ENCODE measurements around the gene TREH.
"Not testable (repeated sequence)": the region's sequence is repeated elsewhere in the genome, so short reads cannot be mapped to it uniquely, and the experiment has no call there.

The TREH gene

DNA sequence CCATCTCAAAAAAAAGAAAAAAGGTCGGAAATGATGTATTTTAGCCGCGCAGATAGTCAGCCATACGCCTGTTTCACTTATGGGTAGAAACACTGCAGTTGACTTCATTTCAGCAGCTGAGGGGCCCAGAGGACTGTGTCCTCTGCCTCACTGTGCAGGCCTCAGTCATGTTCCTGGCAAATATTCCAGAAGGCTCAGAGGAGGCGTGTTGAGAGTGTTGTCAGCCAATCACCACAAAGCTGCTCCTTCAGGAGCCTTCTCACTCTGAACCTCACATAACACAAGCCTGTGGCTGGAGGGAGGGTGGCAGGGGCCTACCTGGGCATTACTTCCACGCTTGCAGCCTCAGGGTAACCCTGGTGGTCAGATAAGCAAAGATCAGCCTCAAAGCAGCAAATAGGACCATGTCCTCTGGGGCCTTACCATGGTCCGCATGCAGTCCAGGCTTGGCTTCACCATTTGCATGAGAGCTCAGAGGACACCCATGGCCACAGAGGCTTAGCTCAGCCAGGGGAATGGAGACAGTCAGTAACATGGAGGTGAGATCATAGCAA, 17.3 kb upstream of the TREH start:
- Histone ChIP-seq H3K9ac (ENCODE audit: low read length in 2 of 2) (no peak overlapping the region), H3K4me1 (ENCODE audit: control insufficient read depth, insufficient read depth, low read length) (no peaks in the 10 kb centered on the region), H3K4me3 (ENCODE audit: low read length in 2 of 2) (no peak overlapping the region)

GRCh38 chr11:118694771-118695170, 15.3 kb upstream of the TREH start:
- no peak overlapping the region for H3K9ac ChIP-seq (ENCODE audit: low read length in 2 of 2)
- H3K9me3 ChIP-seq (ENCODE audit: control insufficient read depth in 2 of 2, low read length in 2 of 2) = no peaks in the 10 kb centered on the region
- no peaks in the 10 kb centered on the region for H3K36me3 ChIP-seq (ENCODE audit: control insufficient read depth in 2 of 2, insufficient read depth in 2 of 2, low read length in 2 of 2)
- H3K27me3 ChIP-seq (ENCODE audit: control insufficient read depth in 1 of 2, insufficient read depth in 2 of 2, low read length in 2 of 2) = no peaks in the 10 kb centered on the region
- H3K4me1 ChIP-seq (ENCODE audit: control insufficient read depth, insufficient read depth, low read length) = peaks cover 8% of the 10 kb centered on the region
- H3K27ac ChIP-seq (ENCODE audit: low read length) = no peak overlapping the region
- H3K4me3 ChIP-seq (ENCODE audit: low read length in 2 of 2) = no peak overlapping the region

More for the DNA sequence above, 17.3 kb upstream of the TREH start:
- Histone ChIP-seq H3K27ac (ENCODE audit: low read length) (no peak overlapping the region), H3K9me3 (ENCODE audit: control insufficient read depth in 2 of 2, low read length in 2 of 2) (no peaks in the 10 kb centered on the region), H3K36me3 (ENCODE audit: control insufficient read depth in 2 of 2, insufficient read depth in 2 of 2, low read length in 2 of 2) (no peaks in the 10 kb centered on the region), H3K27me3 (ENCODE audit: control insufficient read depth in 1 of 2, insufficient read depth in 2 of 2, low read length in 2 of 2) (no peaks in the 10 kb centered on the region)

- no peak overlapping the region for H3K27ac ChIP-seq (ENCODE audit: low read length)
- no peaks in the 10 kb centered on the region for H3K27me3 ChIP-seq (ENCODE audit: control insufficient read depth in 1 of 2, insufficient read depth in 2 of 2, low read length in 2 of 2)
- H3K36me3 ChIP-seq (ENCODE audit: control insufficient read depth in 2 of 2, insufficient read depth in 2 of 2, low read length in 2 of 2) = no peaks in the 10 kb centered on the region
- H3K9me3 ChIP-seq (ENCODE audit: control insufficient read depth in 2 of 2, low read length in 2 of 2) = no peaks in the 10 kb centered on the region
- no peak overlapping the region for H3K9ac ChIP-seq (ENCODE audit: low read length in 2 of 2)
- no peak overlapping the region for H3K4me3 ChIP-seq (ENCODE audit: low read length in 2 of 2)
- peaks cover 13% of the 10 kb centered on the region for H3K4me1 ChIP-seq (ENCODE audit: control insufficient read depth, insufficient read depth, low read length)
Observed at GRCh38 chr11:118694185-118694584, 14.7 kb upstream of the TREH start.

DNA sequence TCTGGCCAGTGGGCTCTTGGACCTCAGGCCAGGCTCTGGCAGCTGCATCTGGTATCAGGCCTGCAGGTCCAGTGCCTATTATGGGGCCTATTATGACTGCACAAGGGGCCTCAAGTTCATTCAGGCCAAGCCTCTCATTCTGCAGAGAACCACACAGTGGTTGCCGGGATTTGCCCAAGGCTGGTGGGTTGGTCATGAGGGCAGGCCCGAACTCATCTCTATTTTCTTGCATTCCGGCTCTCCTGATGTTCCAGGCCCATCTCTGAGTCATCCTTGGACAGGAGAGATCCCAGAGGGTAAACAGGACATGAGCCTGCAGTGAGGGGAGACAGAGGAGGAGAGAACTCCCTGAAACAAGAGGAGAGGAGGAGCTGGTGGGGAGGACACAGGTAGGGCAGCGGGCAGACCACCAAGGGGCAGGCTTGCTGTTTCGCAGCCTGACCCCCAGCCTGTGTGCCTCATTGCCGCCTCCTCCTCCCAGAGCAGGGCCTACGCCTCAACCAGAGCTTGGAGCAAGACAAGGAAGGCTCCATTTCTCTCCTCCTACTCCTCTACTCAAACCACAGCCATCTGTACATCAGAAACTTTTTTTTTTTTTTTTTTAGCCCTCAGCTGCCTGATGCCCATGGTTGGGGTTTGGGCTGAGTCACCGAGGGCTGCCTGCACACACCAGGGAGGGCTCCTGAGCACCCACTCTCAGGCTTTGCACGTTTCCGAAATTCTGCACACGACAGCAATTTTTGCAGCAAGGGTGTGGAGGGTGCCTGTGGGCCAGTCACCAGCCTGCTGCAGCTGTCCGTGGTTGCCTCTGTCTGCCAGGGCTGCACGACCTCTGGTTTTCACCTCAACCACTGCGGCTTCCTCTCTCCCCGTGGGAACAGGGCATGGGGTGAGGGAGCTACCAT, 12.7 kb upstream of the TREH start:
- no peak overlapping the region for H3K27ac ChIP-seq (ENCODE audit: low read length)
- peaks cover 14% of the 10 kb centered on the region for H3K4me1 ChIP-seq (ENCODE audit: control insufficient read depth, insufficient read depth, low read length)
- H3K9me3 ChIP-seq (ENCODE audit: control insufficient read depth in 2 of 2, low read length in 2 of 2) = no peaks in the 10 kb centered on the region
- H3K36me3 ChIP-seq (ENCODE audit: control insufficient read depth in 2 of 2, insufficient read depth in 2 of 2, low read length in 2 of 2) = no peaks in the 10 kb centered on the region
- H3K9ac ChIP-seq (ENCODE audit: low read length in 2 of 2) = no peak overlapping the region
- H3K4me3 ChIP-seq (ENCODE audit: low read length in 2 of 2) = no peak overlapping the region
- no peaks in the 10 kb centered on the region for H3K27me3 ChIP-seq (ENCODE audit: control insufficient read depth in 1 of 2, insufficient read depth in 2 of 2, low read length in 2 of 2)

DNA sequence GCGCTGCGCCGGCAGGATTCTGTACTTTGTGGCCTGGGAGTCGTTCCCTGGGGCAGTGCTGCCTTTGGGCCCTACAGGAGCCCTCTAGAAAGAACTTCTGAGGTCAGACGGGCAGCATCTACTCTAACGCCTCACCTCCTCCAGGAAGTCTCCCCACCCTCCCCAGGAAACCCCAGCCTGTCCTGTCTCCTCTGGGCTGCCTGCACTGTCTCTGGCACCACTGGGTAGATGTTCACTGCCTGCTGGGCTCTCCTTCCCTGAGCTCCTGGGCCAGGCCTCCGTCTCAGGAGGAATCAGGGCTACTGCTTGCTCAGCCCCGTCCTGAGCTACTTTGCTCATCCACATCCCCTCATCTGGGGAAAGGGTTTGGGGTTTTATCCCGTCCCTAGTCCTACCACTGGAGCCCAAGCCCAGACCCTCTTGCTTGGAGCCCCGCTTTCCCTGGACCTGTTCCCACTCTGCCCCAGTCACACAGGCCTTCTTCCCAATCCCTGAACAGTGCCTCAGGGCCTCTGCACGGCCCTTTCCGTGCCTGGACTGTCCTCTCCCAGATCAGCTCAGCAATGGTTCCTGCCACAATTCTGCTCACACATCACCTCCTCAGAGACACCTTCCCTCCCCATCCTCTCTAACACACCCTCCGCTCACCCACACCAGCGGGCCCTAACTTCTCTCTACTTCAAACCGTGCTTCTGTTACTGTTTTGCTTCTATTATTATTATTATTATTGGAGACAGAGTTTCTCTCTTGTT, 11.3 kb upstream of the TREH start:
- H3K27me3 ChIP-seq (ENCODE audit: control insufficient read depth in 1 of 2, insufficient read depth in 2 of 2, low read length in 2 of 2) = no peaks in the 10 kb centered on the region
- H3K9me3 ChIP-seq (ENCODE audit: control insufficient read depth in 2 of 2, low read length in 2 of 2) = no peaks in the 10 kb centered on the region
- no peaks in the 10 kb centered on the region for H3K36me3 ChIP-seq (ENCODE audit: control insufficient read depth in 2 of 2, insufficient read depth in 2 of 2, low read length in 2 of 2)
- H3K4me1 ChIP-seq (ENCODE audit: control insufficient read depth, insufficient read depth, low read length) = peaks cover 14% of the 10 kb centered on the region
- peak overlapping the region; percentile 49 for H3K27ac ChIP-seq (ENCODE audit: low read length)
- peak overlapping the region; percentile 55 to 74 for H3K4me3 ChIP-seq (ENCODE audit: low read length in 2 of 2)
- H3K9ac ChIP-seq (ENCODE audit: low read length in 2 of 2) = peak overlapping the region in 1 of 2 donors; percentile 51

GRCh38 chr11:118689852-118690552, 10.6 kb upstream of the TREH start:
- H3K36me3 ChIP-seq (ENCODE audit: control insufficient read depth in 2 of 2, insufficient read depth in 2 of 2, low read length in 2 of 2) = no peaks in the 10 kb centered on the region
- peak overlapping the region; percentile 49 for H3K27ac ChIP-seq (ENCODE audit: low read length)
- H3K4me1 ChIP-seq (ENCODE audit: control insufficient read depth, insufficient read depth, low read length) = peaks cover 14% of the 10 kb centered on the region
- no peaks in the 10 kb centered on the region for H3K27me3 ChIP-seq (ENCODE audit: control insufficient read depth in 1 of 2, insufficient read depth in 2 of 2, low read length in 2 of 2)
- H3K4me3 ChIP-seq (ENCODE audit: low read length in 2 of 2) = peak overlapping the region; percentile 55 to 74
- no peaks in the 10 kb centered on the region for H3K9me3 ChIP-seq (ENCODE audit: control insufficient read depth in 2 of 2, low read length in 2 of 2)
- peak overlapping the region; percentile 51 to 64 for H3K9ac ChIP-seq (ENCODE audit: low read length in 2 of 2)

GRCh38 chr11:118689503-118689851, 10.0 kb upstream of the TREH start:
- Histone ChIP-seq H3K4me1 (ENCODE audit: control insufficient read depth, insufficient read depth, low read length) (peaks cover 14% of the 10 kb centered on the region), H3K36me3 (ENCODE audit: control insufficient read depth in 2 of 2, insufficient read depth in 2 of 2, low read length in 2 of 2) (no peaks in the 10 kb centered on the region), H3K27ac (ENCODE audit: low read length) (no peak overlapping the region), H3K9me3 (ENCODE audit: control insufficient read depth in 2 of 2, low read length in 2 of 2) (no peaks in the 10 kb centered on the region), H3K4me3 (ENCODE audit: low read length in 2 of 2) (peak overlapping the region in 1 of 2 donors; percentile 74), H3K9ac (ENCODE audit: low read length in 2 of 2) (no peak overlapping the region), H3K27me3 (ENCODE audit: control insufficient read depth in 1 of 2, insufficient read depth in 2 of 2, low read length in 2 of 2) (no peaks in the 10 kb centered on the region)

- Histone ChIP-seq H3K27me3 (ENCODE audit: control insufficient read depth in 1 of 2, insufficient read depth in 2 of 2, low read length in 2 of 2) (no peaks in the 10 kb centered on the region), H3K4me1 (ENCODE audit: control insufficient read depth, insufficient read depth, low read length) (peaks cover 14% of the 10 kb centered on the region), H3K4me3 (ENCODE audit: low read length in 2 of 2) (peak overlapping the region in 1 of 2 donors; percentile 74), H3K9me3 (ENCODE audit: control insufficient read depth in 2 of 2, low read length in 2 of 2) (no peaks in the 10 kb centered on the region), H3K27ac (ENCODE audit: low read length) (no peak overlapping the region), H3K9ac (ENCODE audit: low read length in 2 of 2) (no peak overlapping the region), H3K36me3 (ENCODE audit: control insufficient read depth in 2 of 2, insufficient read depth in 2 of 2, low read length in 2 of 2) (no peaks in the 10 kb centered on the region)
Observed at GRCh38 chr11:118688851-118689502, 9.5 kb upstream of the TREH start.

DNA sequence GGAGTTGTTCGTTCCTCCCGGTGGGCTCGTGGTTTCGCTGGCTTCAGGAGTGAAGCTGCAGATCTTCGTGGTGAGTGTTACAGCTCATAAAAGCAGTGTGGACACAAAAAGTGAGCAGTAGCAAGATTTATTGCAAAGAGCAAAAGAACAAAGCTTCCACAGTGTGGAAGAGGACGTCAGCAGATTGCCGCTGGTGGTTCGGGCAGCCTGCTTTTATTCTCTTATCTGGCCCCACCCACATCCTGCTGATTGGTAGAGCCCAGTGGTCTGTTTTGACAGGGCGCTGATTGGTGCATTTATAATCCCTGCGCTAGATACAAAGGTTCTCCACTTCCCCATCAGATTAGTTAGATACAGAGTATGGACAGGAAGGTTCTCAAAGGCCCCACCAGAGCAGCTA, 8.9 kb upstream of the TREH start:
- H3K9me3 ChIP-seq (ENCODE audit: control insufficient read depth in 2 of 2, low read length in 2 of 2); H3K9ac ChIP-seq (ENCODE audit: low read length in 2 of 2); H3K4me3 ChIP-seq (ENCODE audit: low read length in 2 of 2); H3K36me3 ChIP-seq (ENCODE audit: control insufficient read depth in 2 of 2, insufficient read depth in 2 of 2, low read length in 2 of 2); H3K27ac ChIP-seq (ENCODE audit: low read length); H3K27me3 ChIP-seq (ENCODE audit: control insufficient read depth in 1 of 2, insufficient read depth in 2 of 2, low read length in 2 of 2): not testable (repeated sequence)
- peaks cover 14% of the 10 kb centered on the region for H3K4me1 ChIP-seq (ENCODE audit: control insufficient read depth, insufficient read depth, low read length)

DNA sequence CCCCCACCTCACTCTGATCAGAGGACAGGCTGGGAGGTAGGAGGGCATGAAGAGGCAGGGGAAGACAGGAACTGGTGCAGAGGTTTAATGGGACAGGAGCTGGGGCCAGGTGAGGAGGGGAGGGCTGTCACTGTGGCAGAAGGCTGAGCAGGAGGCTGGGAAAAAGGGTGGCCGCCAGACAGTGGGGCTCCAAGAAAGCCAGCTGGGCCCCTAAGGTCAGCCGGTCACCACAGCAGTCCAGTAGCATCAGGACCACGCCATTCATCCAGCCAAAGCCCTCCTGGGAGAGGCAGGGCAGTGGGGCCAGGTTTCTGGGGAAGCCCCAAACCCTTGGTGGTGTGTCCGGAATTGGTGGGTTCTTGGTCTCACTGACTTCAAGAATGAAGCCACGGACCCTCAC, 8.5 kb upstream of the TREH start:
- Histone ChIP-seq H3K4me3 (ENCODE audit: low read length in 2 of 2) (no peak overlapping the region), H3K9me3 (ENCODE audit: control insufficient read depth in 2 of 2, low read length in 2 of 2) (no peaks in the 10 kb centered on the region), H3K9ac (ENCODE audit: low read length in 2 of 2) (no peak overlapping the region), H3K4me1 (ENCODE audit: control insufficient read depth, insufficient read depth, low read length) (peaks cover 14% of the 10 kb centered on the region), H3K27me3 (ENCODE audit: control insufficient read depth in 1 of 2, insufficient read depth in 2 of 2, low read length in 2 of 2) (no peaks in the 10 kb centered on the region), H3K36me3 (ENCODE audit: control insufficient read depth in 2 of 2, insufficient read depth in 2 of 2, low read length in 2 of 2) (no peaks in the 10 kb centered on the region), H3K27ac (ENCODE audit: low read length) (no peak overlapping the region)
